SK-N-SH (cell line): Measurements from ENCODE around the gene TJP1. TPM values are rescaled to one million over a fixed set of nuclear protein-coding genes. Genes with fewer than 3 reads are reported as not detected.

ENCODE experiments used
- CTCF ChIA-PET: fragments of 300-600, 350-600 bp; formaldehyde crosslinking; extraction: SDS; loops from one replicate; lab custom pipeline; 2021; lab: Yijun Ruan, JAX
- POLR2A ChIA-PET: fragments of 350-600 bp; sonication (Branson Sonifier 250); formaldehyde crosslinking; extraction: SDS; loops from one replicate; lab custom pipeline; 2020; ENCODE audit warnings: antibody characterized with exemption, inconsistent platforms; lab: Yijun Ruan, JAX
- DNase-seq: peaks from one replicate; pipeline ENCODE4 v3.0.0; 2012
- H2AFZ ChIP-seq: fragments of 200-600 bp; sonication (generic); 2 replicates; pipeline ENCODE4 v1.8.1; 2016; ENCODE audit warnings: antibody characterized with exemption, mild to moderate bottlenecking, low read depth
- H3F3A ChIP-seq: fragments of 200-600 bp; sonication (generic); replicated peaks from 2 replicates; pipeline ENCODE3; 2016; ENCODE audit warnings: antibody characterized with exemption, mild to moderate bottlenecking; ENCODE audit not compliant: insufficient read depth
- H3K27ac ChIP-seq, 2 experiments: fragments of 200-500 bp in 1 of 2; fragments of 200-600 bp in 1 of 2; sonication (Bioruptor generic) in 1 of 2; sonication (generic), shearing (Covaris generic) in 1 of 2; 2 replicates each; pipeline versions ENCODE4 v1.5.1 to v1.6.1; 2014 to 2016; ENCODE audit warnings: low read depth in 2 of 2, inconsistent platforms in 1 of 2, low read length in 1 of 2, mild to moderate bottlenecking in 1 of 2, mixed read lengths in 1 of 2
- H3K27me3 ChIP-seq: fragments of 200-600 bp; sonication (generic), shearing (Covaris generic); 2 replicates; pipeline ENCODE4 v1.6.1; 2016; ENCODE audit warnings: mixed run types; ENCODE audit not compliant: insufficient read depth
- H3K36me3 ChIP-seq, 2 experiments: fragments of 200-500 bp in 1 of 2; fragments of 200-600 bp in 1 of 2; sonication (Bioruptor generic) in 1 of 2; sonication (generic) in 1 of 2; replicated peaks in 1 of 2; 2 replicates each; pipeline versions ENCODE3 to v1.5.1; 2014 to 2016; ENCODE audit warnings: low read length in 1 of 2, mild to moderate bottlenecking in 1 of 2; ENCODE audit not compliant: insufficient read depth in 2 of 2, control insufficient read depth in 1 of 2
- H3K4me1 ChIP-seq, 2 experiments: fragments of 200-500 bp in 1 of 2; fragments of 200-600 bp in 1 of 2; sonication (Bioruptor generic) in 1 of 2; sonication (generic), shearing (Covaris generic) in 1 of 2; 2 replicates each; pipeline versions ENCODE4 v1.5.1 to v1.6.1; 2014 to 2016; ENCODE audit warnings: low read depth in 1 of 2, low read length in 1 of 2, mixed run types in 1 of 2; ENCODE audit not compliant: insufficient read depth in 2 of 2, control insufficient read depth in 1 of 2
- H3K4me2 ChIP-seq: fragments of 200-600 bp; sonication (generic), shearing (Covaris generic); 2 replicates; pipeline ENCODE4 v1.6.1; 2017; ENCODE audit warnings: mixed run types
- H3K4me3 ChIP-seq, 2 experiments: fragments of 200-500 bp in 1 of 2; fragments of 200-600 bp in 1 of 2; sonication (Bioruptor generic) in 1 of 2; sonication (generic), shearing (Covaris generic) in 1 of 2; 2 replicates each; pipeline versions ENCODE4 v1.5.1 to v1.8.1; 2014 to 2016; ENCODE audit warnings: low read depth in 2 of 2, inconsistent platforms in 1 of 2, low read length in 1 of 2, mild to moderate bottlenecking in 1 of 2, mixed read lengths in 1 of 2, moderate library complexity in 1 of 2
- H3K79me2 ChIP-seq: fragments of 200-600 bp; sonication (generic); 2 replicates; pipeline ENCODE4 v1.8.1; 2017; ENCODE audit warnings: mild to moderate bottlenecking; ENCODE audit not compliant: insufficient read depth
- H3K9ac ChIP-seq: fragments of 200-600 bp; sonication (generic); 2 replicates; pipeline ENCODE4 v1.6.1; 2017; ENCODE audit warnings: mixed run types
- H3K9me2 ChIP-seq: fragments of 200-600 bp; sonication (generic); 2 replicates; pipeline ENCODE4 v1.6.1; 2017; ENCODE audit warnings: mixed run types
- H3K9me3 ChIP-seq: fragments of 200-600 bp; sonication (generic); 2 replicates; pipeline ENCODE4 v1.6.1; 2017; ENCODE audit warnings: mixed run types, mild to moderate bottlenecking, moderate library complexity
- H4K20me1 ChIP-seq: fragments of 200-600 bp; sonication (generic); 2 replicates; pipeline ENCODE4 v1.6.1; 2017; ENCODE audit warnings: mild to moderate bottlenecking, mixed run types; ENCODE audit not compliant: insufficient read depth
- CTCF ChIP-seq: fragments of 200-600 bp; sonication (generic); IDR thresholded peaks from 2 replicates; pipeline ENCODE4 v1.6.1; 2017; ENCODE audit warnings: antibody characterized with exemption, mild to moderate bottlenecking, moderate library complexity
- EZH2phosphoT487 ChIP-seq: fragments of 200-600 bp; sonication (generic); IDR thresholded peaks from 2 replicates; pipeline ENCODE4 v1.6.1; 2017; ENCODE audit warnings: low read depth, mixed run types, mild to moderate bottlenecking, antibody characterized with exemption, moderate library complexity, borderline replicate concordance
- RXRA ChIP-seq: IDR thresholded peaks from 2 replicates; pipeline ENCODE4 v1.4.0; 2012; ENCODE audit warnings: low read depth, mild to moderate bottlenecking, borderline replicate concordance
- SMC3 ChIP-seq: IDR thresholded peaks from 2 replicates; pipeline ENCODE4 v1.6.1; 2012; ENCODE audit warnings: low read depth, low read length, improper control_type of control experiment
- USF2 ChIP-seq: fragments of 150-350 bp; IDR thresholded peaks from 2 replicates; pipeline ENCODE4 v1.6.1; 2017; ENCODE audit warnings: antibody characterized with exemption, low read length, low read depth, borderline replicate concordance
- WGBS: methylation state at CpG from one replicate; pipeline ENCODE4 v1.1.6; 2017; ENCODE audit warnings: low lambda C conversion rate; 5-methylcytosine and 5-hydroxymethylcytosine counted together
- polyA plus RNA-seq, 3 experiments: library from polyadenylated mRNA; depleted of rRNA; stranded (reverse); fragments of >200 nt; gene quantifications; 2 replicates each; pipeline ENCODE4 v1.2.3, GENCODE V29; 2012

Gene TJP1
- polyA plus RNA-seq, 1 of the 3 experiments (the other 2 are of a cell fraction), result 17.5 TPM

GRCh38 chr15:29687204-29687815 lies 135.0 kb downstream of the TJP1 start:
- TF ChIP-seq USF2 (no peak), CTCF (no peak), SMC3 (no peak), EZH2phosphoT487 (no peak)
- Histone ChIP-seq H3K9me2 (no peaks in the 10 kb centered on the region), H4K20me1 (no peaks in the 10 kb centered on the region), H3K9ac (no peak overlapping the region), H3K4me1 (peaks cover 7 to 16% of the 10 kb centered on the region in 2 experiments; a peak in 3 of 4 replicates), H3K27me3 (no peaks in the 10 kb centered on the region), H2AFZ (no peak overlapping the region), H3K4me2 (no peak overlapping the region), H3K4me3 (no peak overlapping the region), H3K36me3 (no peaks in the 10 kb centered on the region), H3K9me3 (no peaks in the 10 kb centered on the region), H3F3A (peaks cover 21% of the 10 kb centered on the region), H3K79me2 (no peaks in the 10 kb centered on the region), H3K27ac (no peak overlapping the region)
- no peak for DNase-seq
- CTCF ChIA-PET, result interaction anchor here (0.7 to 2.7 kb wide), 4 partner anchors 9 to 388 kb away, joined by 3 to 7 read pairs (median 3); no protein-coding TSS in a partner anchor
- WGBS, result 87% methylated on average over 8 of the region's 15 CpGs
- POLR2A ChIA-PET, result no interaction called here

GRCh38 chr15:29686445-29687203 lies 135.6 kb downstream of the TJP1 start:
- Histone ChIP-seq H3K79me2 (no peaks in the 10 kb centered on the region), H3K4me3 (no peak overlapping the region), H3K9me3 (no peaks in the 10 kb centered on the region), H3K4me2 (peak overlapping the region; percentile 44), H3K9ac (no peak overlapping the region; the same call in 1 of the 2 replicates), H3F3A (peaks cover 21% of the 10 kb centered on the region), H3K4me1 (peaks cover 7 to 16% of the 10 kb centered on the region in 2 experiments; a peak in 3 of 4 replicates), H3K27ac (peak overlapping the region in 1 of 2 experiments; percentile 68; a peak in 2 of 4 replicates), H3K36me3 (no peaks in the 10 kb centered on the region), H3K9me2 (no peaks in the 10 kb centered on the region), H2AFZ (no peak overlapping the region; the same call in 1 of the 2 replicates), H4K20me1 (no peaks in the 10 kb centered on the region), H3K27me3 (no peaks in the 10 kb centered on the region)
- DNase-seq, result no peak
- CTCF ChIA-PET, result interaction anchor here (0.7 to 2.7 kb wide), 5 partner anchors 8 to 388 kb away, joined by 3 to 7 read pairs (median 3); no protein-coding TSS in a partner anchor
- TF ChIP-seq RXRA, result no peak
- 82% methylated on average over 8 of the region's 8 CpGs for WGBS
- POLR2A ChIA-PET, result no interaction called here
